Lung (tissue), 12 donors: ENCODE results near the gene DCXR. TPM values are rescaled to one million over a fixed set of nuclear protein-coding genes. Genes with fewer than 3 reads are reported as not detected.

Experiments
- ATAC-seq: fragments of 200-7000 bp; cut with Tn5 transposase; one replicate; pipeline ENCODE4 v1.9.1; 2020; ENCODE audit warnings: moderate number of reproducible peaks; ENCODE audit not compliant: insufficient read depth, low FRiP score
- DNase-seq, 3 donors: peaks; one replicate each; pipeline ENCODE4 v3.0.0-alpha.2; 2013 to 2017
- H3K27ac ChIP-seq, 2 donors: one replicate each; pipeline ENCODE4 v1.5.1; 2013; ENCODE audit warnings: mild to moderate bottlenecking in 2 of 2, moderate library complexity in 2 of 2, control low read depth in 1 of 2, inconsistent platforms in 1 of 2, low read depth in 1 of 2, low read length in 1 of 2
- H3K27me3 ChIP-seq, 3 donors: one replicate each; pipeline ENCODE4 v1.5.1; 2013; ENCODE audit warnings: low read length in 2 of 3; ENCODE audit not compliant: control insufficient read depth in 3 of 3, insufficient read depth in 3 of 3
- H3K36me3 ChIP-seq, 4 donors: one replicate each; pipeline ENCODE4 v1.5.1; 2013; ENCODE audit warnings: low read length in 4 of 4, mild to moderate bottlenecking in 1 of 4, moderate library complexity in 1 of 4; ENCODE audit not compliant: control insufficient read depth in 4 of 4, insufficient read depth in 4 of 4
- H3K4me1 ChIP-seq, 5 donors: one replicate each; pipeline ENCODE4 v1.5.1; 2013; ENCODE audit warnings: low read length in 5 of 5, mild to moderate bottlenecking in 2 of 5, moderate library complexity in 1 of 5; ENCODE audit not compliant: control insufficient read depth in 5 of 5, insufficient read depth in 5 of 5
- H3K4me3 ChIP-seq: one replicate; pipeline ENCODE4 v1.5.1; 2013; ENCODE audit warnings: mild to moderate bottlenecking, control low read depth, moderate library complexity
- H3K9ac ChIP-seq, 2 donors: one replicate each; pipeline ENCODE4 v1.5.1; 2013; ENCODE audit warnings: low read length in 2 of 2, control low read depth in 1 of 2; ENCODE audit not compliant: insufficient read depth in 1 of 2
- H3K9me3 ChIP-seq, 4 donors: one replicate each; pipeline ENCODE4 v1.5.1; 2013; ENCODE audit warnings: low read length in 3 of 4, mild to moderate bottlenecking in 1 of 4, moderate library complexity in 1 of 4; ENCODE audit not compliant: control insufficient read depth in 4 of 4, insufficient read depth in 3 of 4
- WGBS, 2 donors: extraction: QIAGEN DNeasy Blood & Tissue Kit; methylation state at CpG; one replicate each; pipeline ENCODE4 v1.1.7; 2013; 5-methylcytosine and 5-hydroxymethylcytosine counted together
- polyA plus RNA-seq, 2 donors: library from polyadenylated mRNA; stranded (reverse); fragments of 200-250 nt; gene quantifications; one replicate each; pipeline ENCODE4 v1.2.1, GENCODE V29; 2013
- total RNA-seq, 2 donors: library from RNA; depleted of rRNA in 1 of 2; stranded (reverse); fragments of >200 nt in 1 of 2; gene quantifications; one replicate each; pipeline ENCODE4 v1.2.1, GENCODE V29; 2014 to 2021
- TF ChIP-seq, protein P1 (sequence below): IDR thresholded peaks from 2 replicates; pipeline ENCODE4 v1.5.1; 2012; ENCODE audit warnings: mild to moderate bottlenecking; ENCODE audit errors: control extremely low read depth, extremely low read depth
- donor health status: control.
- donor health status: control.
- donor health status: Bipolar disorder and iron deficiency.
- donor health status: healthy.
- donor health status: DM: yes; HTN: yes; CAD: no.

Gene DCXR
- total and polyA plus RNA-seq, 4 donors, result 41.6 to 246 (median 206) TPM

DNA sequence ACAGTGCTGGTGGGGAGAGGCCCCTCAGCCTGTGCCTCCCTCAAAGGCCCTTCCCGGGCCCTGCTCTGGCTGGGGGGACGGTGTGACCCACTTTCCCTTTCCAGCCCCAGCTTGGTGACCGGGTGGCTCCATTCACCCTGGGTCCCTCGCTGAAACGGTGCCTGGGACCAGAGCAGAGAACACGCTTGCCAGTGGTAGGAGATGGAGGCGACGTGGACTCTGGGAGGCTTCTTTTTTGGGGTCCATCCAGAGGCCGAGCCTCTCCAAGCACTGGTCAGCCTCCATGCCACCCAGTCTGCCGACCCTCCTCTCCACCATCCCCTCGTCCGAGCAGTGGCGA lies 22.6 kb downstream of the DCXR start:
- Histone ChIP-seq H3K9me3 (no peaks in the 10 kb centered on the region), H3K9ac (no peak overlapping the region), H3K27me3 (no peaks in the 10 kb centered on the region), H3K36me3 (peaks cover 0 to 24% (median 0%) of the 10 kb centered on the region in 4 donors), H3K4me3 (no peak overlapping the region), H3K4me1 (peaks cover 0 to 27% (median 0%) of the 10 kb centered on the region in 5 donors), H3K27ac (peak overlapping the region in 1 of 2 donors; percentile 23)
- TF ChIP-seq, protein P1, sequence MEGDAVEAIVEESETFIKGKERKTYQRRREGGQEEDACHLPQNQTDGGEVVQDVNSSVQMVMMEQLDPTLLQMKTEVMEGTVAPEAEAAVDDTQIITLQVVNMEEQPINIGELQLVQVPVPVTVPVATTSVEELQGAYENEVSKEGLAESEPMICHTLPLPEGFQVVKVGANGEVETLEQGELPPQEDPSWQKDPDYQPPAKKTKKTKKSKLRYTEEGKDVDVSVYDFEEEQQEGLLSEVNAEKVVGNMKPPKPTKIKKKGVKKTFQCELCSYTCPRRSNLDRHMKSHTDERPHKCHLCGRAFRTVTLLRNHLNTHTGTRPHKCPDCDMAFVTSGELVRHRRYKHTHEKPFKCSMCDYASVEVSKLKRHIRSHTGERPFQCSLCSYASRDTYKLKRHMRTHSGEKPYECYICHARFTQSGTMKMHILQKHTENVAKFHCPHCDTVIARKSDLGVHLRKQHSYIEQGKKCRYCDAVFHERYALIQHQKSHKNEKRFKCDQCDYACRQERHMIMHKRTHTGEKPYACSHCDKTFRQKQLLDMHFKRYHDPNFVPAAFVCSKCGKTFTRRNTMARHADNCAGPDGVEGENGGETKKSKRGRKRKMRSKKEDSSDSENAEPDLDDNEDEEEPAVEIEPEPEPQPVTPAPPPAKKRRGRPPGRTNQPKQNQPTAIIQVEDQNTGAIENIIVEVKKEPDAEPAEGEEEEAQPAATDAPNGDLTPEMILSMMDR, result no peak
- DNase-seq (no peak), ATAC-seq (no peak)
- WGBS, 2 donors, result 82 to 85% methylated on average over 12 to 13 of the region's 13 CpGs

GRCh38 chr17:82014432-82014831 lies 23.1 kb downstream of the DCXR start:
- DNase-seq (peak in 1 of 3 donors; percentile 51), ATAC-seq (no peak)
- H3K36me3 ChIP-seq, result peaks cover 0 to 25% (median 0%) of the 10 kb centered on the region in 4 donors
- no peaks in the 10 kb centered on the region for H3K9me3 ChIP-seq
- TF ChIP-seq, protein P1, result no peak
- no peak overlapping the region for H3K9ac ChIP-seq
- H3K27ac ChIP-seq, result peak overlapping the region in 1 of 2 donors; percentile 23
- no peaks in the 10 kb centered on the region for H3K27me3 ChIP-seq
- H3K4me3 ChIP-seq, result no peak overlapping the region
- H3K4me1 ChIP-seq, result peaks cover 0 to 27% (median 0%) of the 10 kb centered on the region in 5 donors
- 54 to 79% methylated on average over 23 of the region's 23 CpGs for WGBS, 2 donors

GRCh38 chr17:82013772-82014321 lies 23.6 kb downstream of the DCXR start:
- no peak for DNase-seq
- TF ChIP-seq, protein P1, result no peak
- Histone ChIP-seq H3K4me1 (peaks cover 0 to 27% (median 0%) of the 10 kb centered on the region in 5 donors), H3K27me3 (no peaks in the 10 kb centered on the region), H3K36me3 (peaks cover 0 to 30% (median 0%) of the 10 kb centered on the region in 4 donors), H3K9ac (no peak overlapping the region), H3K27ac (peak overlapping the region; percentile 23 to 73), H3K4me3 (no peak overlapping the region), H3K9me3 (no peaks in the 10 kb centered on the region)
- 75 to 89% methylated on average over 16 of the region's 16 CpGs for WGBS, 2 donors
- ATAC-seq, result no peak

GRCh38 chr17:82013341-82013740 lies 24.2 kb downstream of the DCXR start:
- TF ChIP-seq, protein P1, result no peak
- Histone ChIP-seq H3K9me3 (no peaks in the 10 kb centered on the region), H3K27me3 (no peaks in the 10 kb centered on the region), H3K4me3 (no peak overlapping the region), H3K4me1 (peaks cover 0 to 27% (median 0%) of the 10 kb centered on the region in 5 donors), H3K27ac (peak overlapping the region; percentile 23 to 73), H3K36me3 (peaks cover 0 to 27% (median 0%) of the 10 kb centered on the region in 4 donors), H3K9ac (peak overlapping the region in 1 of 2 donors; percentile 39)
- no peak for ATAC-seq
- peak in 2 of 3 donors; percentile 48 to 51 for DNase-seq
- WGBS, 2 donors, result 53 to 55% methylated on average over 15 to 22 of the region's 22 CpGs
